ENCODE data around the gene ELK4. TPM values are rescaled to one million over a fixed set of nuclear protein-coding genes. Genes with fewer than 3 reads are reported as not detected.
A peak's percentile ranks its signal among the peaks of the same experiment; 100 is the strongest.

The ELK4 gene
- total RNA-seq, 1 donor: 30.2 TPM

DNA sequence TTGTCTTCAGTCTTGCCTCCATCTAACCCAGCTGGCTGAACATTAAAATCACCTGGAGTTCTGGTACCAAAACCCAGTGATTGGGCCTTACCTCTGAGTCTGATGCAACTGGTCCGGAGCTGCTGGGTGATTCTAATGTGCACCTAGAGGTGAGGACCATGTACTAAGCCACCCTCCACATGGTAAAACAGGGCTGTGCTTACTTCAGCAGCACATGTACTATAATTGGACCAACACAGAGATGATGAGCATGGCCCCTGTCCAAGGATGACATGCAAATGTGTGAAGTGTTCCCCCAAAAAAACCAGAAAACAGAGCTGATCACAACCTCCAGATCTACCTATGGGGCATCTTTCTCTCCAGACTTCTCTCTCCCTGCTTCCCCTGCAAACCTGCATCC is 37.0 kb downstream of the ELK4 start:
- no peak overlapping the region for H3K4me3 ChIP-seq (ENCODE audit: low read depth, low read length)
- TF ChIP-seq CTCF (IDR thresholded peaks at IDR 0.05; ENCODE audit: insufficient read depth, low read depth, low read length): no peak
- no peak for DNase-seq (ENCODE audit: low read depth)

DNA sequence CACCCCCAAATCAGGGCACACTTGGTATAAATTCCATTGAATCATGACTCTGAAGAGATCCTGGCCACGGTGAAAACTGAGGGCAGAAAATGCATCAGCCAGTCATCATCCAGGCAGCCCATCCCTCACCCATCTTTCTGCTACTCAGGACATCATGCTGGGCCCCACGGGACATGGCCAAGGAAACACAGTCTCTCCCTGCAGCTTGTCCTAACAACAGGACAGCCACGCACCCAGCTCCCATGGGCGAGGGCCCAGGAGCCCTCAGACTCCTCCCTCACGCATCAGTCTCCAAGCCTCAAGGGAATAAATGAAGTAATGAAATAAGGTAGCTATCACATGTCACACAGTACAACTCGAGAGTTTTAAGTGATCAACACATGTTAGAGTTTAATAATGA is 37.8 kb downstream of the ELK4 start:
- H3K4me3 ChIP-seq (ENCODE audit: low read depth, low read length): no peak overlapping the region
- DNase-seq (ENCODE audit: low read depth): no peak
- no peak for TF ChIP-seq CTCF (IDR thresholded peaks at IDR 0.05; ENCODE audit: insufficient read depth, low read depth, low read length)

DNA sequence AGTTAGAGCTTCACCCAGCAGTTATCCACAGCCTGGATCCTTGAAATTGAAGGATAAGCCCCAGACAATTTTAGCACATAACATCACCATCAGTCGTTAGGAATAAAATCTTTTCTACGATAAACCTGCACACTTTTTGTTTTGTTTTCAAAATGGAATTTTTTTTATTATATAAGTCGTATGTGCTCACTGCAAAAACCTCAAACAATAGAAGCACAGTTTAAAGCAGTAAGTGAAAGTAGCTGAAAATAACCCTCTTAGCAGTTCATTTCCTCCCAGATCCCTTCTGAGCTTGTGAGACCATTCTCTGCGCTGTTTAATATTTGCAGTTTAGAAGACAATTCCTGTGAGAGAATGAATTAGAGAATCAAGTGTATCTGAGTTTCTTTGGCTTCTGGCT is 38.3 kb downstream of the ELK4 start:
- DNase-seq (ENCODE audit: low read depth): no peak
- TF ChIP-seq CTCF (IDR thresholded peaks at IDR 0.05; ENCODE audit: insufficient read depth, low read depth, low read length): no peak
- H3K4me3 ChIP-seq (ENCODE audit: low read depth, low read length): no peak overlapping the region

- no peak overlapping the region for H3K4me3 ChIP-seq (ENCODE audit: low read depth, low read length)
- TF ChIP-seq CTCF (IDR thresholded peaks at IDR 0.05; ENCODE audit: insufficient read depth, low read depth, low read length): no peak
Measured at GRCh38 chr1:205592443-205593003, 39.3 kb downstream of the ELK4 start.

GRCh38 chr1:205591522-205592351 is 40.1 kb downstream of the ELK4 start:
- TF ChIP-seq CTCF (IDR thresholded peaks at IDR 0.05; ENCODE audit: insufficient read depth, low read depth, low read length): peak; percentile 99
- peak; percentile 74 for DNase-seq (ENCODE audit: low read depth)
- H3K4me3 ChIP-seq (ENCODE audit: low read depth, low read length): peak overlapping the region; percentile 40

More at GRCh38 chr1:205592443-205593003, 39.3 kb downstream of the ELK4 start:
- DNase-seq (ENCODE audit: low read depth): no peak

DNA sequence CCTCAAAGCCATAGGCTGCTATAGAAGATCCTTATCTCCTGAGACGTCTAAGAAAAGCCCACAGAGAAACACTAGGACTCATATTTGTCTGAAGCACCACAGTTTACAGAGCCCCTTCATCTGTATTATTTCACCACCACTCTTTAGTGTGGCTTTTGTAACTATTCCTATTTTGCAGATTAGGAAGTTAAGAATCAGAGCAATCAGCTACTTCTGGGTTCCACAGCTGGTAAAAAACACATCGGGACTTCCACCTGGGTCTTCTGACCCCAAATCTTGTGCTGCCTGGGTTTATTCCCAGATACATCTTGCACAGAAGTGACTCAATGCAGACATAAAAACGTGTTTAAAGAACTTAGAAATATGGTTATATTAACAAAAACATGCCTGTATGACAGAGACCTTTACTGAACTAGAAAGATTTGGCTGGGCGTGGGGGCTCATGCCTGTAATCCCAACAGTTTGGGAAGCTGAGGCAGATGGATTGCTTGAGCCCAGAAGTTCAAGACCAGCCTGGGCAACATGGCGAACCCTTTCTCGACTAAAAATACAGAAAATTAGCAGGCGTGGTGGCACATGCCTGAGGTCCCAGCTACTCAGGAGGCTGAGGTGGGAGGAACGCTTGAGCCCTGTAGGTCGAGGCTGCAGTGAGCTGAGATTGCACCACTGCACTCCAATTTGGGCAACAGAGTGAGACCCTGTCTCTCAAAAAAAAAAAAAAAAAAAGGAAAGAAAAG is 40.9 kb downstream of the ELK4 start:
- no peak for TF ChIP-seq CTCF (IDR thresholded peaks at IDR 0.05; ENCODE audit: insufficient read depth, low read depth, low read length)
- DNase-seq (ENCODE audit: low read depth): no peak
- no peak overlapping the region for H3K4me3 ChIP-seq (ENCODE audit: low read depth, low read length)
